Vein endothelial cell (primary cell): Measurements from ENCODE around the gene VPS37D. TPM values are rescaled to one million over a fixed set of nuclear protein-coding genes. Genes with fewer than 3 reads are reported as not detected.

Source experiments
- small RNA-seq: library from RNA; depleted of rRNA; stranded (forward); fragments of <200 nt; gene quantifications from one replicate; pipeline ENCODE3, GENCODE V24; 2012
- total RNA-seq: library from RNA; depleted of rRNA; stranded (reverse); fragments of >200 nt; gene quantifications from 2 replicates; pipeline ENCODE4 v1.2.3, GENCODE V29; 2012

VPS37D gene
- 2.5 and 3.9 TPM in 2 replicates for total RNA-seq

GRCh38 chr7:73667344-73668102, at the start of gene VPS37D:
Gene VPS37D, plus strand, starts transcription at chr7:73667831. Its CDS starts 128 bp downstream, at chr7:73667959.

GRCh38 chr7:73623798-73624668, 43.6 kb upstream of the VPS37D start, which contains the start of gene MLXIPL:
Gene MLXIPL, minus strand, starts transcription at chr7:73624522. Its CDS starts 30 bp downstream, at chr7:73624492.

GRCh38 chr7:73683056-73683787, 15.6 kb downstream of the VPS37D start, which contains the start of the genes BUD23 and DNAJC30:
Gene BUD23, plus strand, starts transcription at chr7:73683597. Its CDS starts 29 bp downstream, at chr7:73683626.
Gene DNAJC30, minus strand, starts transcription at chr7:73683453. Its CDS starts 30 bp downstream, at chr7:73683423.

GRCh38 chr7:73718905-73719805, 51.5 kb downstream of the VPS37D start, which contains the start of gene STX1A:
Gene STX1A, minus strand, starts transcription at chr7:73719669. Its CDS starts 38 bp downstream, at chr7:73719631.

Small RNA genes within 50 kb of the gene (small RNA-seq; reads per million reads assigned to genes)
- not detected for gene MIR4284

Other genes with a start within 250 kb of the VPS37D start
- 0.67 and 1.6 TPM in 2 replicates for gene FZD9, start 234.1 kb upstream of the VPS37D start, total RNA-seq
- 45.7 and 63.6 TPM in 2 replicates for gene BAZ1B, start 145.5 kb upstream of the VPS37D start, total RNA-seq
- 35.9 and 37.2 TPM in 2 replicates for gene BCL7B, start 110.1 kb upstream of the VPS37D start, total RNA-seq
- 44.0 and 52.3 TPM in 2 replicates for gene TBL2, start 89.3 kb upstream of the VPS37D start, total RNA-seq
- gene MLXIPL, start 43.3 kb upstream of the VPS37D start, total RNA-seq, result not detected in 2 replicates
- gene DNAJC30, start 15.6 kb downstream of the VPS37D start, total RNA-seq, result 2.6 and 3.0 TPM in 2 replicates
- 34.0 and 35.4 TPM in 2 replicates for gene BUD23, start 15.8 kb downstream of the VPS37D start, total RNA-seq
- gene STX1A, start 51.8 kb downstream of the VPS37D start, total RNA-seq, result 14.0 and 17.9 TPM in 2 replicates
- gene ABHD11, start 71.0 kb downstream of the VPS37D start, total RNA-seq, result 8.5 and 8.8 TPM in 2 replicates
- gene CLDN3, start 102.4 kb downstream of the VPS37D start, total RNA-seq, result 0.98 TPM in 1 of 2 replicates, not detected in the other
- gene CLDN4, start 163.2 kb downstream of the VPS37D start, total RNA-seq, result under 0.01 TPM in 2 replicates
- gene METTL27, start 174.7 kb downstream of the VPS37D start, total RNA-seq, result 0.98 TPM in 1 of 2 replicates, not detected in the other
- gene TMEM270, start 193.3 kb downstream of the VPS37D start, total RNA-seq, result not detected in 2 replicates